ENCODE results near the gene ZNF700.
"Not testable (repeated sequence)": the region's sequence is repeated elsewhere in the genome, so short reads cannot be mapped to it uniquely, and the experiment has no call there.

ZNF700 gene
- 21.6 to 41.1 (median 31.7) reads per million in 4 experiments for total RNA-seq

- peak; percentile 85 for DNase-seq
Observed at GRCh38 chr19:11924886-11925650, at the start of gene ZNF700. Gene ZNF700 (plus strand): TSS chr19:11925107. CDS start chr19:11925211, 104 bp downstream.

GRCh38 chr19:11879687-11880266 is 45.1 kb upstream of the ZNF700 start:
- DNase-seq, result peak; percentile 1

- no peak for DNase-seq
Observed at GRCh38 chr19:11880598-11880997, 44.3 kb upstream of the ZNF700 start.

GRCh38 chr19:11881151-11881800 is 43.6 kb upstream of the ZNF700 start:
- DNase-seq, result peak; percentile 32

- DNase-seq, result no peak
Observed at GRCh38 chr19:11882606-11883005, 42.3 kb upstream of the ZNF700 start.

GRCh38 chr19:11887234-11887610 is 37.7 kb upstream of the ZNF700 start:
- no peak for DNase-seq

- DNase-seq, result peak; percentile 66
Observed at GRCh38 chr19:11887611-11888531, 37.0 kb upstream of the ZNF700 start, which contains the start of gene ZNF69. Gene ZNF69 (plus strand): TSS chr19:11887782. CDS start chr19:11887924, 142 bp downstream.

GRCh38 chr19:11889901-11890300 is 35.0 kb upstream of the ZNF700 start:
- DNase-seq, result not testable (repeated sequence)

GRCh38 chr19:11890634-11891033 is 34.3 kb upstream of the ZNF700 start:
- no peak for DNase-seq

- no peak for DNase-seq
Observed at GRCh38 chr19:11894851-11895250, 30.1 kb upstream of the ZNF700 start.

GRCh38 chr19:11902228-11902627 is 22.7 kb upstream of the ZNF700 start:
- no peak for DNase-seq

- no peak for DNase-seq
Observed at GRCh38 chr19:11905928-11906327, 19.0 kb upstream of the ZNF700 start.

- DNase-seq, result not testable (repeated sequence)
Observed at GRCh38 chr19:11911937-11912336, 13.0 kb upstream of the ZNF700 start.

- DNase-seq, result not testable (repeated sequence)
Observed at GRCh38 chr19:11914417-11915051, 10.4 kb upstream of the ZNF700 start.

GRCh38 chr19:11921852-11922495 is 2.9 kb upstream of the ZNF700 start:
- DNase-seq, result no peak

GRCh38 chr19:11925651-11926187 is 812 bp downstream of the ZNF700 start:
- DNase-seq, result not testable (repeated sequence)

GRCh38 chr19:11927227-11927626 is 2.3 kb downstream of the ZNF700 start:
- DNase-seq, result no peak

- no peak for DNase-seq
Observed at GRCh38 chr19:11931051-11931450, 6.1 kb downstream of the ZNF700 start.

- no peak for DNase-seq
Observed at GRCh38 chr19:11931513-11931912, 6.6 kb downstream of the ZNF700 start.

- not testable (repeated sequence) for DNase-seq
Observed at GRCh38 chr19:11935829-11936228, 10.9 kb downstream of the ZNF700 start.

- not testable (repeated sequence) for DNase-seq
Observed at GRCh38 chr19:11938383-11938782, 13.5 kb downstream of the ZNF700 start.

Measured in effector CD8-positive, alpha-beta T cell (primary cell).